ENCODE measurements around the gene IP6K2.

IP6K2 gene

GRCh38 chr3:48663489-48664312 lies 53.3 kb downstream of the IP6K2 start:
- peak; percentile 99 for DNase-seq (ENCODE audit: low spot score)

DNA sequence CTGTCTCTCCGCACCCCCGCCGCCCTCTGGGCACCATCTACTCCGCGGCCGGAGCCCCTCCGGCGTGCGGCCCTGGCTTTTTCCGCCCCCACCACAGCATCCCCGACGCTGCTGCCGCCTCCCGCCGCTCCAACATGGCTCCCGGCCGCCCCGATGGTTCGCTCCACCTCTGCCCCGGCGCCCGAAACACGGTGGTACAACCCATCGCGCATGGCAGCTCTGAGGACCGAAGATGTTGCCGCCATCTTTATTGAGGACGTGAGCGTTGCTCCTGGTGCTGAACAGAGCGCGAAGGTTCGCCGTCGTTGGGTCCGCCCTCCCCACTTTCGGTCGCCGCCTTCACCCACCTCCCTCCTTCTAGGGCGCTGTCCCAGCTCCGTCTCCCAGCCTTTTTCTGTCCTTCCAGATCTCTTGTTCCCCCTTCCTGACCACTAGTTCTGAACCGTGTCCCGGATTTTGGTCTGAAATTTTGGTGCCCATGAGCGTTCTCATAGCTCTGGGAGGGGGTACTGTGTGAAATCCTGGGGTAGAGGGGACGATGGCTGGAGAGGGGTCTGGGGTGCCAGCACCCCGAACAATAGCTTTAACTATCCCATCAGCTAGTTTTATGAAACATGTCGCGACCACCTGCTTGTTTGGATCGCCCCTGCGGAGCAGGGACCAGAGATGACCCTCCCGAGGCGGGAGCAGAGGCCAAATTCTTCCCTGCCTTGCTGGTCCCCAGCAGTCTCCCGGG lies 54.1 kb downstream of the IP6K2 start, which contains the start of gene CELSR3:
CELSR3 (minus strand) TSS at position 134 of the 736 bp plus-strand sequence. CDS start 252 bp downstream, outside the sequence.
- peak; percentile 87 for DNase-seq (ENCODE audit: low spot score)

- no peak for DNase-seq (ENCODE audit: low spot score)
Observed at GRCh38 chr3:48662145-48662752, 54.8 kb downstream of the IP6K2 start.

GRCh38 chr3:48661501-48662144 lies 55.4 kb downstream of the IP6K2 start:
- peak; percentile 91 for DNase-seq (ENCODE audit: low spot score)

DNA sequence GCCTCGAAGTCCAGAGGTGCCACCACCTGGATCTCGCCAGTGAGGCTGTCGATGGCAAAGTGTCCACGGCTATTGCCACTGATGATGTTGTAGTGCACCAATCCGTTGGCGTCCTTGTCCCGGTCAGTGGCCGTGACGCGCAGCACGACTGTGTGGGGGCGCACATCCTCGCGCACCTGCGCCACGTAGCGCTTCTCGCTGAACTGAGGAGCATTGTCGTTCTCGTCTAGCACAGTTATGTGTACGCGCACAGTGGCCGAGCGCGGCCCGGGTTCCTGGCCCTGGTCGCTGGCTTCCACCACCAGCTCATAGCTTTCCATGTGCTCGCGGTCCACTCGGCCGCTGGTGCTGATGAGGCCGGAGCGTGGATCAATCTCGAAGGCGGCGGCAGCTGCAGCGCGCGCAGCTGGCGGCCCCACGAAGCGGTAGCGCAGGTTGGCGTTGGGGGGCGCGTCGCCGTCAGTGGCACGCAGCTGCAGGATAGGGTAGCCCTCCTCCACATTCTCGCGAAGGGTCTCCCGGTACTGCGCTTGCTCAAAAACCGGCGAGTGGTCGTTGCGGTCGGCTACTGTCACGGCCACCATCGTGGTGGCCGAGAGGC lies 56.1 kb downstream of the IP6K2 start:
- DNase-seq (ENCODE audit: low spot score) = no peak

DNA sequence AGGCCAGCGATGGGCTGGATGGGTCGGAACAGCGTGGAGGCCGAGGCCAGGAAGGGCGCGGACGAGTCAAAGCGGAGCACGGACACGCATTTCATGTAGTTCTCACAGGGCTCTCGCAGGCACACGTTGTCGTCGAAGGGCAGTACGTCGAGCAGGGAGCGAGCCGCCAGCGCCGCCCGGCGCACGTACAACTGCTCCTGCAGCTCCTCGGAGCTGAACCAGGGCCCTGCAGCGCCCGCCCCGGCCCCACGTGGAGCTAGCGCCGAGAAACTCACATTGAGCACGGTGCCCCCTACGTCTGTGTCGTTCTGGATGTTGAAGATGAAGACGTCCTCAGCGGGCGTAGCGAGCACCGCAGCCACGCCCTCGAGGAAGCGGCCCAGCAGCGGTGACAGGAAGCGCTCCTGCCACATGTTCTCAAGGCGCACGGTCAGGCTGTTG lies 60.2 kb downstream of the IP6K2 start:
- no peak for DNase-seq (ENCODE audit: low spot score)

DNA sequence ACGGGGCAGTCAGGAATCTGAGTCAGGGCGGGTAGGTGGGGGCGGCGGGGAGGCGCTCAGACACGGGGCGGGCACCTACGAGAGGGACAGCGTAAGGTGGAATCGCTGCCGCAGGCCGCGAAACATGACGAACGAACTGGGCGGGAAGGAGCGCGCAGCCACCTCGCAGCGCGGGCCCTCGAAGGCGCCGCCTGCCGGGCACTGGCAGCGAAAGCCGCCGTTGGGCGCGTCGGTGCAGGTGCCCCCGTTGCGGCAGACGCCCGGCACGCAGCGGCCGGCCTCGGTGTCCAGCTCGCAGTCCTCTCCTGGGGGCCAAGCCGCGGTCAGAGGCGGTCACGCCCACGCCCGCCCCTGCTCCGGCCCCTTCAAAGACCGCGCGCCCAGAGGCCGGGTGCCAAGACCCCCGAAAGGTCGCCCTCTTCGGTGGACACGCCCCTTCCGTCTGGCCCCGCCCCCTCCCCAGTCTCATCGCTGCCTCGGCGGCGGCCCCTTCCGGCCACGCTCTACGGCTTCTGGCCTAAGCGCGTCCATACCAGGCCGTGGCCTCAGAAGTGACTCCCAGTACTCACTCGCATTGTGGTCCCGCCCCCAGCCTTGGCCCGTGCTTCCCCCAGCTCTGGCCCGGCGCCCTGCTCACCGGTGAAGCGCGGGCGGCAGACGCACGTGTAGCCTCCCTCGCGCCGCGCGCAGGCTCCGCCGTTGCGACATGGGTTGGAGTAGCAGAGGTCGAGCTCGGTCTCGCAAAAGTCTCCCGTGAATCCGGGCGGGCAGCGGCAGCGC lies 60.8 kb downstream of the IP6K2 start:
- peak; percentile 88 for DNase-seq (ENCODE audit: low spot score)

- DNase-seq (ENCODE audit: low spot score) = no peak
Observed at GRCh38 chr3:48655606-48656005, 61.4 kb downstream of the IP6K2 start.

GRCh38 chr3:48655063-48655462 lies 62.0 kb downstream of the IP6K2 start:
- no peak for DNase-seq (ENCODE audit: low spot score)

- no peak for DNase-seq (ENCODE audit: low spot score)
Observed at GRCh38 chr3:48652923-48653715, 63.9 kb downstream of the IP6K2 start.

DNA sequence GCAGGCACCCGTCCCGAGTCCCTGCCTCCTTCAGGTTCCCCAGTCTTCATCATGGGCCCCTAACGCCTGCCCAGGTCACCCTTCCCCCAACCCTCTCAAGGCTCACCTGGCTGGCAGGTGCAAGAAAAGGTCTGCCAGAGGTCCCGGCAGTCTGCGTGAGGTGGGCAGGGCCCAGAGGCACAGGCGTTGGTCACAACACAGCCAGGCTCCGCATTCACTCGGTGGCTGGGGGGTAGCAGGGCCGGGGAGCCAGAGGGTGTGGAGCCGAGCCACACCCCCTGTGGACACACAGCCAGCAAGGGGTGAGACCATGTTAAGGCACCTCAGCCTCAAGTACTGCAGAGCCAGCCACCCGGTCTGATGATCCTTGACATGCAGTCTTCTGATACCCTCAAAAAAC lies 65.2 kb downstream of the IP6K2 start:
- DNase-seq (ENCODE audit: low spot score) = no peak

- no peak for DNase-seq (ENCODE audit: low spot score)
Observed at GRCh38 chr3:48650723-48651122, 66.3 kb downstream of the IP6K2 start.

DNA sequence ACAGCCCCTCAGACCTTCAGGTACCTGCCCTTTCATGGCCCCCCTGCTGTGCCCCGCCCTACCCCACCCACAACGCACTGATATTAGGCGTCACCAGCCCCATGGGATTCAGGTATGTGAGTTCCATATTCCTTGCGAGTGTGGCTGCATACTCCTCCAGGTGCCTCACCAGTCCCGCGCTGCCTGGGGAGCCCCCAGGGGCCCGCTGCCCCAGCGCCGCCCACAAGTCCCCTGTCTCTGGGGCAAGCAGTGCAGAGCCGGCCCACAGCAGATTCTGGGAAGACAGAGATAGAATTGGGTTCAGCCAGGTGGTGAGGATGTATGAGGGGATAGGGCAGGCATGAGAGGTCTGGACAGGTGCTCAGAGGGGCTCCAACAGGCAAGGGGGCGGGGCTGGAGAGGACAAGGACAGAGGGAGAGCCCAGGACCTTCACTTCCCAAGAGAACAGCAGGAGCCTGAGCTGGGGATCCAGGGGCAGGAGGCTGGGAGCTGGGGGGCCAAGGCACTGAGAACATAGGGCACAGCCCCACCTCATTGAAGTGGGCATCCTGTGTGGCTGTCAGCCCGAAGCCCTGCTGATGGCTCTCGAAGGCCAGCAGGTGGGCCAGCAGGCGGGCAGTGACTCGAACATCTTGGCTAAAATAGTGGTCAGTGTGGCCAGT lies 68.7 kb downstream of the IP6K2 start:
- no peak for DNase-seq (ENCODE audit: low spot score)

DNA sequence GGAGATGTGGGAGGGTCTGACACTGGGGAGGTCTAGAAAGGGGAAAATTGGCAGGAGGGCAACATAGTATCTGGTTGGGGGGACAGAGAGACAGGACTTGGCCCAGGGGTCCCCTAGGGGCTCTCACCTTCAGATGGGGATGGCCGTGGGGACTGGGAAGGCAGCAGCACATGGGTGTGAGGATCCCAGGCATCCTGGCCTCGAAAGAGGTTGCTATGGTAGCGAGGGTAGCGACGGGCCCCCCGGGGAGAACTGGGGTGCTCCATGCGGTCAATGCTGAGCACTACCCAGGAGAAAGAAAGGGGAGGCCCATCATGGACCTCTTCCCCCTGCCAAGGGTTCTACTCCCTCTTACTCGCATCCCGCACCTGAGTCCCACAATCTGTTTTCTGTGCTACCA lies 69.3 kb downstream of the IP6K2 start:
- no peak for DNase-seq (ENCODE audit: low spot score)

- DNase-seq (ENCODE audit: low spot score) = no peak
Observed at GRCh38 chr3:48644898-48645760, 71.9 kb downstream of the IP6K2 start.

GRCh38 chr3:48642605-48643004 lies 74.4 kb downstream of the IP6K2 start:
- DNase-seq (ENCODE audit: low spot score) = no peak

DNA sequence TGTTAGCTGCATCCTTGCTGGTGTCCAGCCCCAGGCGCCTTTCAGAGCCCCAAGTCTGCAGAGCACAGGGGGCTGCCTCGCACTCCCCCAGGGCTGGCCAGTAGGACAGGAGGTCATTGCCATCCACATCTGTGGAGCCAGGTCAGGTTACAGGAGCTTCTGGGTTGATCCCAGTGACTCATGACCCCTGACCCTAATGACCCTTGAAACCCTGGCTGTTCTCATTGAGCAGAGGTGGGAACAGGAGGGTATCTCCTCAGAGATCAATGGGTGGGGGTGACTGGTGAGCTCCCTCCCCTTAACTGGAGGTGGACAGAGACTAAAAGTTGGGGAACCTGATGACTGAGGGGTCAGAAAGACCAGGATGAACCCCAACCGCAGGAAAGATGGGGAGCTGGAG lies 75.6 kb downstream of the IP6K2 start:
- no peak for DNase-seq (ENCODE audit: low spot score)

DNA sequence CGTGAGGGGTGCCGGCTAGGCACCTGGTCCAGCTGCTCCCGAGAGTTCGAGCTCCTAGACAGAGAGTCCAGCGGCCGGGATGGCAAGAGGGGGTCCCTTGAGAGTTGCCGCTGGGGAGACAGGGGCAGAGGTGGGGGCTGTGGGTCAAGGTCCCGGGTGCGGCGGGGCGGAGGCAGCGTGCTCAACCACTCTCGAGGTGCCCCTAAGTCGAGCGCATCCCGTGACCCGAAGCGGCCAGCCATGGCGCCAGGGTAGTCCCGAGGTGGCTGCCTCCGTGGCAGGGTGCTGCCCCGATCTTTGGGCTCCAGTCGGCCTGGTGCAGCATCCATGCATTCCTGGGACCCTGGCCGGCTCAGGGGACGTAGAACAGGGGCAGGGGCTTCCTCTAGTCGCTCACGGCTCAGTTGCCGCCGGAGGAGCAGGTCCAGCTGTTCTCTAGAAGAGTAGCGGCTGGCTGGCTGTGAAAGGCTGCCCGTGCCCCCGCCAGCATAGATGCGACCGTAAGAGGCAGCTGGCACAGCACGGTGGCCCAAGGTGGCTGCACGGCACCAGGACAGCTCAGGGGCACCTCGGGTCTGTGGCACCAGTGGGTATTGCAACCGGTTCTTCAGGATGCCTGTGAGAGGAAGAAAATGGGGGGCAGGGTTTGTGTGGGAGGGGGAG lies 76.9 kb downstream of the IP6K2 start:
- no peak for DNase-seq (ENCODE audit: low spot score)
